Keratinocyte (primary cell): ENCODE measurements around the gene CEL. TPM values are rescaled to one million over a fixed set of nuclear protein-coding genes. Genes with fewer than 3 reads are reported as not detected.

Experiments used
- DNase-seq: peaks from one replicate; pipeline ENCODE4 v3.0.0-alpha.2; 2011; ENCODE audit warnings: low read depth, missing footprints, low spot score
- FAIRE-seq: peaks from 2 replicates; lab custom pipeline; 2011; peaks lifted over from hg19 to GRCh38; lab: Jason Lieb, UNC
- H2AFZ ChIP-seq: 2 replicates; pipeline ENCODE4 v1.6.0; 2012; ENCODE audit warnings: low read length, control low read depth, inconsistent platforms; ENCODE audit not compliant: control insufficient read depth
- H3K27ac ChIP-seq: 2 replicates; pipeline ENCODE4 v1.5.1; 2011; ENCODE audit warnings: low read length; ENCODE audit not compliant: control insufficient read depth, insufficient read depth
- H3K27me3 ChIP-seq: 3 replicates; pipeline ENCODE4 v1.6.0; 2011; ENCODE audit warnings: low read length; ENCODE audit not compliant: control insufficient read depth, insufficient read depth; ENCODE audit errors: extremely low read depth
- H3K36me3 ChIP-seq, 2 experiments: 2 replicates in 1 of 2; 3 replicates in 1 of 2; pipeline ENCODE4 v1.5.1; 2011; ENCODE audit warnings: low read length in 2 of 2, mild to moderate bottlenecking in 1 of 2; ENCODE audit not compliant: control insufficient read depth in 2 of 2, insufficient read depth in 2 of 2; ENCODE audit errors: extremely low read depth in 1 of 2
- H3K4me1 ChIP-seq: 3 replicates; pipeline ENCODE4 v1.5.1; 2011; ENCODE audit warnings: low read length; ENCODE audit not compliant: control insufficient read depth, insufficient read depth; ENCODE audit errors: extremely low read depth
- H3K4me2 ChIP-seq: 3 replicates; pipeline ENCODE4 v1.6.0; 2011; ENCODE audit warnings: low read depth, low read length; ENCODE audit not compliant: control insufficient read depth, insufficient read depth; ENCODE audit errors: extremely low read depth
- H3K4me3 ChIP-seq, 3 experiments: fragments of 200-600 bp in 1 of 3; sonication (generic) in 1 of 3; 2 replicates in 2 of 3; 3 replicates in 1 of 3; pipeline ENCODE4 v1.5.1; 2011 to 2016; ENCODE audit warnings: low read length in 3 of 3, mild to moderate bottlenecking in 3 of 3, control low read depth in 2 of 3, inconsistent platforms in 1 of 3, low read depth in 1 of 3, mixed read lengths in 1 of 3, mixed run types in 1 of 3, moderate library complexity in 1 of 3; ENCODE audit not compliant: control insufficient read depth in 2 of 3, insufficient read depth in 2 of 3; ENCODE audit errors: extremely low read depth in 1 of 3
- H3K79me2 ChIP-seq: 2 replicates; pipeline ENCODE4 v1.6.0; 2012; ENCODE audit warnings: low read length; ENCODE audit not compliant: control insufficient read depth, insufficient read depth
- H3K9ac ChIP-seq: 3 replicates; pipeline ENCODE4 v1.6.0; 2011; ENCODE audit warnings: low read length; ENCODE audit not compliant: control insufficient read depth, insufficient read depth; ENCODE audit errors: extremely low read depth
- H3K9me1 ChIP-seq: 3 replicates; pipeline ENCODE4 v1.6.0; 2011; ENCODE audit warnings: low read length; ENCODE audit not compliant: control insufficient read depth, insufficient read depth; ENCODE audit errors: extremely low read depth
- H3K9me3 ChIP-seq: 2 replicates; pipeline ENCODE4 v1.5.1; 2012; ENCODE audit warnings: low read depth, low read length; ENCODE audit not compliant: control insufficient read depth
- H4K20me1 ChIP-seq: 3 replicates; pipeline ENCODE4 v1.6.0; 2011; ENCODE audit warnings: low read length; ENCODE audit not compliant: control insufficient read depth, insufficient read depth; ENCODE audit errors: extremely low read depth
- EZH2 ChIP-seq: IDR thresholded peaks from one replicate; pipeline ENCODE4 v1.6.1; 2012; ENCODE audit warnings: inconsistent platforms, mild to moderate bottlenecking, low read length, moderate library complexity
- dilution Hi-C: fragments of 300-500 bp; cut with MboI; formaldehyde crosslinking; loops from one replicate; pipeline ENCODE4 v1.7.0; 2020; ENCODE audit warnings: low sequenced_read_pairs; ENCODE audit not compliant: extremely low pct_ligation_motif_present
- polyA plus RNA-seq, 5 experiments: library from polyadenylated mRNA; depleted of rRNA in 3 of 5; stranded (reverse) in 3 of 5; stranded (forward) in 1 of 5; unstranded in 1 of 5; fragments of >200 nt; gene quantifications; 1 replicate in 1 of 5; 2 replicates in 3 of 5; 3 replicates in 1 of 5; pipeline versions ENCODE4 v1.2.1 to v1.2.3, GENCODE V29; 2011 to 2012; ENCODE audit warnings: missing spikeins in 2 of 5, low read depth in 1 of 5, low replicate concordance in 1 of 5
- TF ChIP-seq, protein P1 (sequence below), 3 experiments: IDR thresholded peaks in 1 of 3; conservative IDR thresholded peaks in 1 of 3; optimal IDR thresholded peaks in 1 of 3; 2 replicates in 2 of 3; 3 replicates in 1 of 3; pipeline versions ENCODE3 to v1.5.1; 2011; ENCODE audit warnings: low read length in 3 of 3, mild to moderate bottlenecking in 3 of 3, moderate library complexity in 2 of 3, control low read depth in 1 of 3, inconsistent platforms in 1 of 3; ENCODE audit not compliant: insufficient read depth in 2 of 3; ENCODE audit errors: extremely low read depth in 1 of 3

CEL gene
- polyA plus RNA-seq, 1 donor (not counting 4 experiments of a cell fraction or from before 2014, with no cell fraction given), result 0.12 TPM

DNA sequence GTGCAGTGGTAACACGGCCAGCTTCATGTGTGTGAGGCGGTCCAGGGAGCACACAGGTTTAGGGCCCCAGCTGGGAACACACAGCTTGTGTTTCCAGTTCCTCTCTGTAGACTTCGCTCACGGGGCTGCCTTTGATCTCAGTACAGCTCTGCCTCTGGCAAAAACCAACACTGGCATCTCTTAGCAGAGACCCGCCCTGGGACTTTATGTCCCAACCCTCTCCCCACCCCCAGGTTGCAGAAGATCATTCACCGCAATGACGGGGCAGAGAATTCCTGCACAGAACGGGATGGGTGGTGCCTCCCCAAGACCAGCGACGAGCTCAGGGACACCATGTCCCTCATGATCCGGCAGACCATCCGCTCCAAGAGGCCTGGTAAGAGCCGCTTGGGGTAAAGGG lies 5.2 kb upstream of the CEL start:
- Histone ChIP-seq H4K20me1 (no peaks in the 10 kb centered on the region), H3K27ac (no peak overlapping the region), H3K4me1 (peaks cover 33% of the 10 kb centered on the region), H3K27me3 (no peaks in the 10 kb centered on the region), H3K4me2 (no peak overlapping the region), H3K4me3 (no peak overlapping the region), H3K79me2 (no peaks in the 10 kb centered on the region), H3K9me3 (no peaks in the 10 kb centered on the region), H3K9me1 (peaks cover 3% of the 10 kb centered on the region), H2AFZ (no peak overlapping the region), H3K36me3 (peaks cover 3 to 19% of the 10 kb centered on the region in 2 experiments), H3K9ac (no peak overlapping the region)
- FAIRE-seq, result peak; percentile 73
- TF ChIP-seq EZH2, result no peak
- TF ChIP-seq, protein P1, sequence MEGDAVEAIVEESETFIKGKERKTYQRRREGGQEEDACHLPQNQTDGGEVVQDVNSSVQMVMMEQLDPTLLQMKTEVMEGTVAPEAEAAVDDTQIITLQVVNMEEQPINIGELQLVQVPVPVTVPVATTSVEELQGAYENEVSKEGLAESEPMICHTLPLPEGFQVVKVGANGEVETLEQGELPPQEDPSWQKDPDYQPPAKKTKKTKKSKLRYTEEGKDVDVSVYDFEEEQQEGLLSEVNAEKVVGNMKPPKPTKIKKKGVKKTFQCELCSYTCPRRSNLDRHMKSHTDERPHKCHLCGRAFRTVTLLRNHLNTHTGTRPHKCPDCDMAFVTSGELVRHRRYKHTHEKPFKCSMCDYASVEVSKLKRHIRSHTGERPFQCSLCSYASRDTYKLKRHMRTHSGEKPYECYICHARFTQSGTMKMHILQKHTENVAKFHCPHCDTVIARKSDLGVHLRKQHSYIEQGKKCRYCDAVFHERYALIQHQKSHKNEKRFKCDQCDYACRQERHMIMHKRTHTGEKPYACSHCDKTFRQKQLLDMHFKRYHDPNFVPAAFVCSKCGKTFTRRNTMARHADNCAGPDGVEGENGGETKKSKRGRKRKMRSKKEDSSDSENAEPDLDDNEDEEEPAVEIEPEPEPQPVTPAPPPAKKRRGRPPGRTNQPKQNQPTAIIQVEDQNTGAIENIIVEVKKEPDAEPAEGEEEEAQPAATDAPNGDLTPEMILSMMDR (optimal IDR thresholded peaks at IDR 0.05 in 1 of 3, IDR thresholded peaks at IDR 0.05 in 1 of 3, conservative IDR thresholded peaks at IDR 0.05 in 1 of 3; ENCODE audit: extremely low read depth in 1 of 3, insufficient read depth in 2 of 3, low read length in 3 of 3), result no peak
- no peak for DNase-seq
- dilution Hi-C loops, result no loop called here

DNA sequence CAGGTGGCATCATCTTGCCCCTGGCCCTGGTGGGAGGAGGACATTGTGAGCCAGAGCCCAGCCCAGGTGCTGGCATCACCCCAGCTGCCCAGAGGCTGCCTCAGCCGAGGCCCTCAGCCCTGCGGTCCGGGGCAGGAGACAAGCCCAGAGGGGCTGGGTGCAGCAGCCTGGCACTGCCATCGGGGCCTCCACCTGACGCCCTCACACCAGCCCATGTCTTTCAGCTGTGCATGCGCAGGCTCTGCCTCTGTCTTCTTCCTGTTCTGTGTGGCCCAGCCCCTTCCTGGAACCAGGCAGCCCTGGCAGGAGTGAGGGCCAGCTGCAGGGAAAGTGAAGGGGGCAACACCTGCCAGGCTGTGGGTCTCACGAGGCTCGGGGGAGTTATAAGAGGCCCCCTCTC lies 4.8 kb upstream of the CEL start:
- Histone ChIP-seq H3K9me1 (peaks cover 3% of the 10 kb centered on the region), H3K36me3 (peaks cover 1 to 18% of the 10 kb centered on the region in 2 experiments), H3K9ac (no peak overlapping the region), H3K4me3 (no peak overlapping the region), H3K27ac (no peak overlapping the region), H3K4me1 (peaks cover 34% of the 10 kb centered on the region), H4K20me1 (no peaks in the 10 kb centered on the region), H2AFZ (no peak overlapping the region), H3K9me3 (no peaks in the 10 kb centered on the region), H3K79me2 (no peaks in the 10 kb centered on the region), H3K4me2 (no peak overlapping the region), H3K27me3 (no peaks in the 10 kb centered on the region)
- TF ChIP-seq EZH2, result no peak
- TF ChIP-seq, protein P1 (optimal IDR thresholded peaks at IDR 0.05 in 1 of 3, IDR thresholded peaks at IDR 0.05 in 1 of 3, conservative IDR thresholded peaks at IDR 0.05 in 1 of 3; ENCODE audit: extremely low read depth in 1 of 3, insufficient read depth in 2 of 3, low read length in 3 of 3), result no peak
- dilution Hi-C loops, result no loop called here
- FAIRE-seq (no peak), DNase-seq (no peak)
